Upper lobe of left lung (tissue), 4 donors: Measurements from ENCODE around the gene ITGA5.

Experiments used
- POLR2A ChIP-seq, 4 donors: fragments of 450-650 bp; IDR thresholded peaks; one replicate each; pipeline ENCODE4 v1.5.1; 2016 to 2017; ENCODE audit warnings: antibody characterized with exemption in 4 of 4, mild to moderate bottlenecking in 2 of 4
- TF ChIP-seq, protein P1 (sequence below), 6 experiments: fragments of 450-650 bp in 4 of 6; fragments of 200-600 bp in 2 of 6; sonication (generic) in 2 of 6; IDR thresholded peaks; one replicate each; pipeline ENCODE4 v1.5.1; 2016 to 2019; ENCODE audit warnings: antibody characterized with exemption in 6 of 6

GRCh38 chr12:54395545-54395944 is 23.5 kb downstream of the ITGA5 start:
- no peak for TF ChIP-seq POLR2A (IDR thresholded peaks at IDR 0.05)
- TF ChIP-seq, protein P1, sequence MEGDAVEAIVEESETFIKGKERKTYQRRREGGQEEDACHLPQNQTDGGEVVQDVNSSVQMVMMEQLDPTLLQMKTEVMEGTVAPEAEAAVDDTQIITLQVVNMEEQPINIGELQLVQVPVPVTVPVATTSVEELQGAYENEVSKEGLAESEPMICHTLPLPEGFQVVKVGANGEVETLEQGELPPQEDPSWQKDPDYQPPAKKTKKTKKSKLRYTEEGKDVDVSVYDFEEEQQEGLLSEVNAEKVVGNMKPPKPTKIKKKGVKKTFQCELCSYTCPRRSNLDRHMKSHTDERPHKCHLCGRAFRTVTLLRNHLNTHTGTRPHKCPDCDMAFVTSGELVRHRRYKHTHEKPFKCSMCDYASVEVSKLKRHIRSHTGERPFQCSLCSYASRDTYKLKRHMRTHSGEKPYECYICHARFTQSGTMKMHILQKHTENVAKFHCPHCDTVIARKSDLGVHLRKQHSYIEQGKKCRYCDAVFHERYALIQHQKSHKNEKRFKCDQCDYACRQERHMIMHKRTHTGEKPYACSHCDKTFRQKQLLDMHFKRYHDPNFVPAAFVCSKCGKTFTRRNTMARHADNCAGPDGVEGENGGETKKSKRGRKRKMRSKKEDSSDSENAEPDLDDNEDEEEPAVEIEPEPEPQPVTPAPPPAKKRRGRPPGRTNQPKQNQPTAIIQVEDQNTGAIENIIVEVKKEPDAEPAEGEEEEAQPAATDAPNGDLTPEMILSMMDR (IDR thresholded peaks at IDR 0.05), result no peak
